Measurements from ENCODE around the gene XIAP. TPM values are rescaled to one million over a fixed set of nuclear protein-coding genes. Genes with fewer than 3 reads are reported as not detected.

The XIAP gene
- polyA plus RNA-seq, 1 experiment: 18.6 TPM

GRCh38 chrX:123906557-123907316, 46.9 kb downstream of the XIAP start:
- ChIA-PET CTCF (no interaction called here), POLR2A (no interaction called here)
- no peaks in the 10 kb centered on the region for H3K27me3 ChIP-seq (ENCODE audit: control insufficient read depth, insufficient read depth, low read length)
- no peaks in the 10 kb centered on the region for H3K9me3 ChIP-seq (ENCODE audit: control insufficient read depth, insufficient read depth, low read length)
- no peak for TF ChIP-seq CTCF (IDR thresholded peaks at IDR 0.05; ENCODE audit: low read depth, low read length)
- DNase-seq (ENCODE audit: low read depth, low spot score): no peak
- no peak overlapping the region for H3K4me3 ChIP-seq (ENCODE audit: low read depth, low read length)
- H3K27ac ChIP-seq (ENCODE audit: low read depth, low read length): no peak overlapping the region

GRCh38 chrX:123909523-123909922, 49.7 kb downstream of the XIAP start:
- no peaks in the 10 kb centered on the region for H3K27me3 ChIP-seq (ENCODE audit: control insufficient read depth, insufficient read depth, low read length)
- no peak overlapping the region for H3K4me3 ChIP-seq (ENCODE audit: low read depth, low read length)
- no peaks in the 10 kb centered on the region for H3K9me3 ChIP-seq (ENCODE audit: control insufficient read depth, insufficient read depth, low read length)
- POLR2A ChIA-PET: no interaction called here
- H3K27ac ChIP-seq (ENCODE audit: low read depth, low read length): no peak overlapping the region
- CTCF ChIA-PET: no interaction called here
- TF ChIP-seq CTCF (IDR thresholded peaks at IDR 0.05; ENCODE audit: low read depth, low read length): no peak
- peak; percentile 23 for DNase-seq (ENCODE audit: low read depth, low spot score)

GRCh38 chrX:123917069-123917468, 57.2 kb downstream of the XIAP start:
- Histone ChIP-seq H3K27ac (ENCODE audit: low read depth, low read length) (no peak overlapping the region), H3K9me3 (ENCODE audit: control insufficient read depth, insufficient read depth, low read length) (no peaks in the 10 kb centered on the region), H3K27me3 (ENCODE audit: control insufficient read depth, insufficient read depth, low read length) (no peaks in the 10 kb centered on the region), H3K4me3 (ENCODE audit: low read depth, low read length) (no peak overlapping the region)
- ChIA-PET CTCF (no interaction called here), POLR2A (no interaction called here)
- TF ChIP-seq CTCF (IDR thresholded peaks at IDR 0.05; ENCODE audit: low read depth, low read length): no peak
- no peak for DNase-seq (ENCODE audit: low read depth, low spot score)

- POLR2A ChIA-PET: no interaction called here
- CTCF ChIA-PET: interaction anchor here (0.5 to 0.6 kb wide), 2 partner anchors 34 to 88 kb away, joined by 3 to 5 read pairs; no protein-coding TSS in a partner anchor
Measured at GRCh38 chrX:123918106-123918721, 58.4 kb downstream of the XIAP start.

More at GRCh38 chrX:123918106-123918721, 58.4 kb downstream of the XIAP start:
- no peak for TF ChIP-seq CTCF (IDR thresholded peaks at IDR 0.05; ENCODE audit: low read depth, low read length)
- Histone ChIP-seq H3K9me3 (ENCODE audit: control insufficient read depth, insufficient read depth, low read length) (no peaks in the 10 kb centered on the region), H3K27ac (ENCODE audit: low read depth, low read length) (no peak overlapping the region), H3K4me3 (ENCODE audit: low read depth, low read length) (no peak overlapping the region), H3K27me3 (ENCODE audit: control insufficient read depth, insufficient read depth, low read length) (no peaks in the 10 kb centered on the region)
- DNase-seq (ENCODE audit: low read depth, low spot score): no peak
